Activated naive CD4-positive, alpha-beta T cell treated with anti-CD3 and anti-CD28 coated beads for 36 hours (primary cell): ENCODE data around the gene UBE2R2. TPM values are rescaled to one million over a fixed set of nuclear protein-coding genes. Genes with fewer than 3 reads are reported as not detected.
"Not testable (repeated sequence)": the region's sequence is repeated elsewhere in the genome, so short reads cannot be mapped to it uniquely, and the experiment has no call there.

Experiments
- CTCF ChIA-PET: fragments of 350-600 bp; sonication (Branson Sonifier 250); formaldehyde crosslinking; loops from one replicate; lab custom pipeline; 2021; ENCODE audit warnings: antibody characterized with exemption; lab: Charles Lee
- DNase-seq: peaks from one replicate; pipeline ENCODE4 v3.0.0-alpha.2; 2020
- H3K27ac Mint-ChIP-seq: one replicate; pipeline ENCODE4 v1.8.0; 2021; ENCODE audit warnings: mild to moderate bottlenecking, mixed read lengths
- H3K27me3 Mint-ChIP-seq: one replicate; pipeline ENCODE4 v1.8.0; 2021; ENCODE audit warnings: low read depth, mixed read lengths
- H3K36me3 Mint-ChIP-seq: one replicate; pipeline ENCODE4 v1.8.0; 2021; ENCODE audit warnings: low read depth, mixed read lengths
- H3K4me1 Mint-ChIP-seq: one replicate; pipeline ENCODE4 v1.8.0; 2021; ENCODE audit warnings: low read depth, mixed read lengths
- H3K4me3 Mint-ChIP-seq: one replicate; pipeline ENCODE4 v1.8.0; 2021; ENCODE audit warnings: mild to moderate bottlenecking, moderate library complexity, mixed read lengths
- H3K9me3 Mint-ChIP-seq: one replicate; pipeline ENCODE4 v1.8.0; 2021; ENCODE audit warnings: mixed read lengths
- intact Hi-C: fragments of 100-400 bp; cut with micrococcal nuclease; formaldehyde crosslinking; loops from one replicate; pipeline ENCODE4 v1.15.1; 2023
- total RNA-seq, 2 experiments: library from RNA; stranded (reverse); gene quantifications; one replicate each; pipeline ENCODE4 v1.2.3, GENCODE V29; 2021

UBE2R2 gene
- total RNA-seq, 2 experiments from 2014 or later, result 44.2 to 46.9 TPM

- DNase-seq, result no peak
- CTCF ChIA-PET, result interaction anchor here (0.9 kb wide), 1 partner anchor 10 kb away, joined by 3 read pairs; no protein-coding TSS in a partner anchor
- Mint-ChIP-seq H3K36me3 (peaks cover 11% of the 10 kb centered on the region), H3K9me3 (no peaks in the 10 kb centered on the region), H3K27me3 (no peaks in the 10 kb centered on the region), H3K4me3 (no peak overlapping the region), H3K27ac (no peak overlapping the region), H3K4me1 (peaks cover 36% of the 10 kb centered on the region)
- intact Hi-C loops, result no loop called here
These were observed 6.8 kb downstream of the UBE2R2 start for GRCh38 chr9:33823801-33824200.

GRCh38 chr9:33827285-33827684 lies 10.3 kb downstream of the UBE2R2 start:
- H3K4me1 Mint-ChIP-seq, result peaks cover 15% of the 10 kb centered on the region
- H3K27me3 Mint-ChIP-seq, DNase-seq, intact Hi-C loops, H3K9me3 Mint-ChIP-seq, H3K36me3 Mint-ChIP-seq, H3K27ac Mint-ChIP-seq, H3K4me3 Mint-ChIP-seq: not testable (repeated sequence)
- CTCF ChIA-PET, result interaction anchor here (0.7 kb wide), 1 partner anchor 51 kb away, joined by 3 read pairs; no protein-coding TSS in a partner anchor

DNA sequence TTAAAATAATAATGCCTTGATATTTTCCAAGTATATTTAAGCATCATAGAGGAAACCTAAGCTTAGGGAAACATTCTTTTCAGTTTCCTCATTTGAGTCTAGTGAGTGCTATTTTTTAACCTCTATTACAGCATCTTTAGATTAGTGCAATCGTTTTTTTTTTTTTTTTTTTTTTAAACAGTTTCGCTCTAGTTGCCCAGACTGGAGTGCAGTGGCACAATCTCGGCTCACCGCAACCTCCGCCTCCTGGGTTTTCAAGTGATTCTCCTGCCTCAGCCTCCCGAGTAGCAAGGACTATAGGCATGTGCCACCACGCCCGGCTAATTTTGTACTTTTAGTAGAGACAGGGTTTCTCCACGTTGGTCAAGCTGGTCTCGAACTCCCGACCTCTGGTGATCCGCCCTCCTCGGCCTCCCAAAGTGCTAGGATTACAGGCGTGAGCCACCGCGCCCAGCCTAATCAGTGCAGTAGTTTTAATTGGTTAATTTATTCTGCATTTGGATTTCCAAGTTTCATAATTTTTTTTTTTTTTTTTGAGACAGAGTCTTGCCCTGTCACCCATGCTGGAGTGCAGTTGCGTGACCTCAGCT lies 12.8 kb downstream of the UBE2R2 start:
- H3K9me3 Mint-ChIP-seq, DNase-seq, H3K36me3 Mint-ChIP-seq, H3K4me3 Mint-ChIP-seq, intact Hi-C loops, H3K27me3 Mint-ChIP-seq, H3K27ac Mint-ChIP-seq: not testable (repeated sequence)
- H3K4me1 Mint-ChIP-seq, result peaks cover 13% of the 10 kb centered on the region
- CTCF ChIA-PET, result interaction anchor here (0.6 to 0.7 kb wide), 3 partner anchors 16 to 55 kb away, joined by 3 to 5 read pairs (median 3); no protein-coding TSS in a partner anchor

DNA sequence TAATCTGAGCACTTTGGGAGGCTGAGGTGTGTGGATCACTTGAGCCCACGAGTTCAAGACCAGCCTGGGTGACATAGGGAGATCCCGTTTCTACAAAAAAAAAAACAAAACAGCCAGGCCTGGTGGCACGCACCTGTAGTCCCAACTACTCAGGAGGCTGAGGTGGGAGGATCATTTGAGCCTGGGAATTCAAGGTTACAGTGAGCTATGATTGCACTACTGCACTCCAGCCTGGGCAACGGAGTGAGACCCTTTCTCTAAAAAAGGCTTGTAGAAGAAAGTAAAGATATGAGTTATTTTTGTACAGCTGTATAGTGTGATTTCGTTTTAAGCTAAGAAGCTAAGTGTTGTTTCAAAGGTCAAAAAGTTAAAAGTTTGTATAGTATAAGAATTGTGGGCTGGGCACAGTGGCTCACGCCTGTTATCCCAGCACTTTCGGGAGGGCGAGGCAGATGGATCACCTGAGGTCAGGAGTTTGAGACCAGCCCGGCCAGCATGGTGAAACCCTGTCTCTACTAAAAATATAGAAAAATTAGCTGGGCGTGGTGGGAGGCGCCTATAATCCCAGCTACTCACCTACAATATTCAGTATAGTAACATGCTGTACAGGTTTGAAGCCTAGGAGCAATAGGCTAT lies 18.8 kb downstream of the UBE2R2 start:
- peak overlapping the region; percentile 8 for H3K4me3 Mint-ChIP-seq
- DNase-seq, result no peak
- intact Hi-C loops, result loop anchor here (1.0 kb wide), 3 partner anchors 16 to 351 kb away; no protein-coding TSS in a partner anchor
- H3K27me3 Mint-ChIP-seq, result no peaks in the 10 kb centered on the region
- H3K27ac Mint-ChIP-seq, result peak overlapping the region; percentile 51
- CTCF ChIA-PET, result interaction anchor here (0.6 to 4.4 kb wide), 5 partner anchors 14 to 48 kb away, joined by 3 to 18 read pairs (median 3); no protein-coding TSS in a partner anchor
- H3K9me3 Mint-ChIP-seq, result no peaks in the 10 kb centered on the region
- peaks cover 10% of the 10 kb centered on the region for H3K36me3 Mint-ChIP-seq
- peaks cover 46% of the 10 kb centered on the region for H3K4me1 Mint-ChIP-seq

- not testable (repeated sequence) for H3K4me3 Mint-ChIP-seq
These were observed 19.3 kb downstream of the UBE2R2 start for GRCh38 chr9:33836261-33836660.

DNA sequence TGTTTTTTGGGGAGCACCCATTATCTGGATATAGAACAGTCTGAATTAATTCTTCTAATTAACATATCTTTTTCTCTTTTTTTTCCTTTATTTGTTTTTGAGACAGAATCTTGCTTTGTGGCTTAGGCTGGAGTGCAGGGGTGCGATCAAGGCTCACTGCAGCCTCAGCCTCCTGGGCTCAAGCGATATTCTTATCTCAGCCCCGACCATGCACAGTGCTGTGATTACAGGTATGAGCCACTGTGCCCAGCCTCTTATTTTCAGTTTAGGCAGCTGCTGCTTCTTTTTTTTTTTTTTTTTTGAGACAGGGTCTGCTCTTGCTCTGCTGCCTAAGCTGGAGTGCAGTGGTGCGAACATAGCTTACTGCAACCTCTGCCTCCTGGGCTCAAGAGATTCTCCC lies 20.2 kb downstream of the UBE2R2 start:
- Mint-ChIP-seq H3K36me3 (peaks cover 10% of the 10 kb centered on the region), H3K9me3 (no peaks in the 10 kb centered on the region), H3K27ac (no peak overlapping the region), H3K27me3 (no peaks in the 10 kb centered on the region), H3K4me1 (peaks cover 52% of the 10 kb centered on the region), H3K4me3 (no peak overlapping the region)
- intact Hi-C loops, result no loop called here
- CTCF ChIA-PET, result interaction anchor here (0.7 to 4.4 kb wide), 3 partner anchors 21 to 44 kb away, joined by 4 to 18 read pairs (median 4); no protein-coding TSS in a partner anchor
- no peak for DNase-seq

More at GRCh38 chr9:33836261-33836660, 19.3 kb downstream of the UBE2R2 start:
- Mint-ChIP-seq H3K27ac (peak overlapping the region; percentile 36), H3K4me1 (peaks cover 46% of the 10 kb centered on the region)
- not testable (repeated sequence) for H3K36me3 Mint-ChIP-seq, H3K27me3 Mint-ChIP-seq, H3K9me3 Mint-ChIP-seq
- intact Hi-C loops, result loop anchor here (1.0 kb wide), 3 partner anchors 17 to 350 kb away; no protein-coding TSS in a partner anchor
- CTCF ChIA-PET, result interaction anchor here (0.9 to 4.4 kb wide), 4 partner anchors 15 to 22 kb away, joined by 3 to 18 read pairs (median 4); no protein-coding TSS in a partner anchor
- peak; percentile 56 for DNase-seq

- peaks cover 57% of the 10 kb centered on the region for H3K4me1 Mint-ChIP-seq
These were observed 23.4 kb downstream of the UBE2R2 start for GRCh38 chr9:33840381-33840780.

GRCh38 chr9:33843312-33843961 lies 26.5 kb downstream of the UBE2R2 start:
- H3K4me3 Mint-ChIP-seq, result no peak overlapping the region
- no peaks in the 10 kb centered on the region for H3K9me3 Mint-ChIP-seq
- DNase-seq, result no peak
- CTCF ChIA-PET, result interaction anchor here (2.5 kb wide), 1 partner anchor 30 kb away, joined by 9 read pairs; no protein-coding TSS in a partner anchor
- no peak overlapping the region for H3K27ac Mint-ChIP-seq
- peaks cover 52% of the 10 kb centered on the region for H3K4me1 Mint-ChIP-seq
- no peaks in the 10 kb centered on the region for H3K27me3 Mint-ChIP-seq
- intact Hi-C loops, result no loop called here
- peaks cover 17% of the 10 kb centered on the region for H3K36me3 Mint-ChIP-seq

More at GRCh38 chr9:33840381-33840780, 23.4 kb downstream of the UBE2R2 start:
- CTCF ChIA-PET, result interaction anchor here (0.6 to 0.8 kb wide), 3 partner anchors 27 to 215 kb away, joined by 3 to 4 read pairs (median 3); no protein-coding TSS in a partner anchor
- DNase-seq, result no peak
- intact Hi-C loops, result no loop called here
- H3K4me3 Mint-ChIP-seq, result no peak overlapping the region
- H3K27ac Mint-ChIP-seq, result no peak overlapping the region
- no peaks in the 10 kb centered on the region for H3K27me3 Mint-ChIP-seq
- H3K36me3 Mint-ChIP-seq, result peaks cover 18% of the 10 kb centered on the region
- H3K9me3 Mint-ChIP-seq, result no peaks in the 10 kb centered on the region

- CTCF ChIA-PET, result interaction anchor here (0.7 to 1.0 kb wide), 2 partner anchors 34 to 35 kb away, joined by 3 to 4 read pairs; no protein-coding TSS in a partner anchor
- intact Hi-C loops, result no loop called here
- H3K4me1 Mint-ChIP-seq, result peaks cover 45% of the 10 kb centered on the region
These were observed 29.3 kb downstream of the UBE2R2 start for GRCh38 chr9:33846231-33846630.

GRCh38 chr9:33847894-33848205 lies 30.9 kb downstream of the UBE2R2 start:
- intact Hi-C loops, H3K9me3 Mint-ChIP-seq, DNase-seq, H3K27ac Mint-ChIP-seq, H3K36me3 Mint-ChIP-seq, H3K27me3 Mint-ChIP-seq, H3K4me3 Mint-ChIP-seq: not testable (repeated sequence)
- H3K4me1 Mint-ChIP-seq, result peaks cover 38% of the 10 kb centered on the region
- CTCF ChIA-PET, result interaction anchor here (0.6 to 1.0 kb wide), 4 partner anchors 32 to 516 kb away, joined by 3 to 4 read pairs (median 3); no protein-coding TSS in a partner anchor

More at GRCh38 chr9:33846231-33846630, 29.3 kb downstream of the UBE2R2 start:
- no peak for DNase-seq
- Mint-ChIP-seq H3K36me3 (peaks cover 10% of the 10 kb centered on the region), H3K27me3 (no peaks in the 10 kb centered on the region), H3K9me3 (no peaks in the 10 kb centered on the region), H3K27ac (no peak overlapping the region), H3K4me3 (no peak overlapping the region)

GRCh38 chr9:33850267-33850629 lies 33.3 kb downstream of the UBE2R2 start:
- Mint-ChIP-seq H3K27ac (no peak overlapping the region), H3K4me3 (no peak overlapping the region)
- intact Hi-C loops, result no loop called here

GRCh38 chr9:33850677-33851076 lies 33.7 kb downstream of the UBE2R2 start:
- Mint-ChIP-seq H3K36me3 (peaks cover 4% of the 10 kb centered on the region), H3K27ac (no peak overlapping the region), H3K4me3 (no peak overlapping the region), H3K9me3 (no peaks in the 10 kb centered on the region), H3K4me1 (peaks cover 42% of the 10 kb centered on the region), H3K27me3 (no peaks in the 10 kb centered on the region)
- intact Hi-C loops, result no loop called here
- DNase-seq, result no peak
- CTCF ChIA-PET, result interaction anchor here (1.0 to 1.5 kb wide), 2 partner anchors 37 to 72 kb away, joined by 3 to 4 read pairs; no protein-coding TSS in a partner anchor

More at GRCh38 chr9:33850267-33850629, 33.3 kb downstream of the UBE2R2 start:
- Mint-ChIP-seq H3K36me3 (peaks cover 2% of the 10 kb centered on the region), H3K4me1 (peaks cover 37% of the 10 kb centered on the region), H3K9me3 (no peaks in the 10 kb centered on the region), H3K27me3 (no peaks in the 10 kb centered on the region)
- DNase-seq, result no peak
- CTCF ChIA-PET, result interaction anchor here (1.0 to 1.5 kb wide), 2 partner anchors 36 to 71 kb away, joined by 3 to 4 read pairs; no protein-coding TSS in a partner anchor
